ENCODE measurements around the gene INHBE.

DNA sequence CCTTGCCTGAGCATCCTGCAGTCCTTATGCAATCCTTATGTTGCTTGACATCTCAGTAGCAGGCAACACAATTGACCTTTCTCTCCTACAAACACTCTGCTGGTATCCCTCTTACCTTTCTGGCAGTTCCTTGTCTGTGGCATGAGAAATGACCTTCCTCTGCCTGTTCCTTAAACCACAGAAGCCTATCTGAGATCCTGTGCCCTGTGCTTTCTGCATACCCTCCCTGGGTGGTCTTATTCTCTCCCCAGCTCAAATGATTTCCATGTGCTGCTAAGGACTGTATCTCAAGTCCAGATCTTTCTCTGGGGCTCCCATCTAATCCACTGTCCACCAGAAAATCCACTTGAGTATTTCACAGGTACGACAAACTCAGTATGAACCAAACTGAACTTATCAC is 26.6 kb downstream of the INHBE start:
- TF ChIP-seq, protein P1, sequence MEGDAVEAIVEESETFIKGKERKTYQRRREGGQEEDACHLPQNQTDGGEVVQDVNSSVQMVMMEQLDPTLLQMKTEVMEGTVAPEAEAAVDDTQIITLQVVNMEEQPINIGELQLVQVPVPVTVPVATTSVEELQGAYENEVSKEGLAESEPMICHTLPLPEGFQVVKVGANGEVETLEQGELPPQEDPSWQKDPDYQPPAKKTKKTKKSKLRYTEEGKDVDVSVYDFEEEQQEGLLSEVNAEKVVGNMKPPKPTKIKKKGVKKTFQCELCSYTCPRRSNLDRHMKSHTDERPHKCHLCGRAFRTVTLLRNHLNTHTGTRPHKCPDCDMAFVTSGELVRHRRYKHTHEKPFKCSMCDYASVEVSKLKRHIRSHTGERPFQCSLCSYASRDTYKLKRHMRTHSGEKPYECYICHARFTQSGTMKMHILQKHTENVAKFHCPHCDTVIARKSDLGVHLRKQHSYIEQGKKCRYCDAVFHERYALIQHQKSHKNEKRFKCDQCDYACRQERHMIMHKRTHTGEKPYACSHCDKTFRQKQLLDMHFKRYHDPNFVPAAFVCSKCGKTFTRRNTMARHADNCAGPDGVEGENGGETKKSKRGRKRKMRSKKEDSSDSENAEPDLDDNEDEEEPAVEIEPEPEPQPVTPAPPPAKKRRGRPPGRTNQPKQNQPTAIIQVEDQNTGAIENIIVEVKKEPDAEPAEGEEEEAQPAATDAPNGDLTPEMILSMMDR (IDR thresholded peaks at IDR 0.05), result no peak
- no peak for TF ChIP-seq ZFX (IDR thresholded peaks at IDR 0.05; ENCODE audit: borderline replicate concordance)

All from 22Rv1 (cell line).